ENCODE data around the gene MSN. TPM values are rescaled to one million over a fixed set of nuclear protein-coding genes. Genes with fewer than 3 reads are reported as not detected.

MSN gene
- total and polyA plus RNA-seq, 10 of the 15 experiments (the other 5 are each of a cell fraction or from before 2014, with no cell fraction given), result 93.8 to 432 (median 270) TPM

GRCh38 chrX:65643531-65644052 lies 23.9 kb upstream of the MSN start (continued):
- TF ChIP-seq E2F8 (IDR thresholded peaks at IDR 0.05; ENCODE audit: low read depth, partially characterized antibody), result no peak
- TF ChIP-seq PAX5 (IDR thresholded peaks at IDR 0.05; ENCODE audit: borderline replicate concordance, low read depth, low read length), result no peak
- TF ChIP-seq TCF12 (IDR thresholded peaks at IDR 0.05; ENCODE audit: low read depth, low read length), result no peak
- TF ChIP-seq SRF (IDR thresholded peaks at IDR 0.05; ENCODE audit: low read depth in 2 of 2, low read length in 2 of 2), result no peak

- intact Hi-C loops (cut with micrococcal nuclease; ENCODE audit: unreplicated experiment), result no loop called here
- Histone ChIP-seq H3K27ac (ENCODE audit: control insufficient read depth, insufficient read depth) (no peak overlapping the region), H4K20me1 (ENCODE audit: control insufficient read depth, insufficient read depth) (no peaks in the 10 kb centered on the region), H3K4me2 (ENCODE audit: control insufficient read depth, insufficient read depth) (no peak overlapping the region), H2AFZ (ENCODE audit: control insufficient read depth, low read depth, low read length) (no peak overlapping the region), H3K79me2 (ENCODE audit: control insufficient read depth, insufficient read depth, low read length) (no peaks in the 10 kb centered on the region), H3K9ac (ENCODE audit: control insufficient read depth, insufficient read depth, low read length) (no peak overlapping the region), H3K4me3 (no peak overlapping the region), H3K36me3 (ENCODE audit: control insufficient read depth in 2 of 2, insufficient read depth in 2 of 2, low read length in 1 of 2) (no peaks in the 10 kb centered on the region), H3K27me3 (replicated peaks in 1 of 2; ENCODE audit: control insufficient read depth in 2 of 2, insufficient read depth in 2 of 2, low read length in 1 of 2) (no peaks in the 10 kb centered on the region), H3K9me3 (replicated peaks; ENCODE audit: control insufficient read depth, insufficient read depth, low read length) (no peaks in the 10 kb centered on the region), H3K4me1 (ENCODE audit: control insufficient read depth, insufficient read depth, low read length) (no peaks in the 10 kb centered on the region)
- SMC1A ChIA-PET (ENCODE audit: uncharacterized antibody, unreplicated experiment), result interaction anchor here (1.7 kb wide), 1 partner anchor 22 kb away, joined by 3 read pairs; the partner anchor contains the start of gene MSN
- TF ChIP-seq SPI1 (IDR thresholded peaks at IDR 0.05; ENCODE audit: borderline replicate concordance, insufficient read depth, low read depth, low read length) (no peak), NFIC (IDR thresholded peaks at IDR 0.05; ENCODE audit: low read depth, low read length) (no peak), POLR2AphosphoS5 (IDR thresholded peaks at IDR 0.05; ENCODE audit: low read length) (no peak), CEBPZ (IDR thresholded peaks at IDR 0.05; ENCODE audit: low read depth, low read length) (no peak), IRF4 (IDR thresholded peaks at IDR 0.05; ENCODE audit: low read depth, low read length) (no peak), CREM (IDR thresholded peaks at IDR 0.05; ENCODE audit: low read depth) (no peak)
- BruUV-seq (replicated peaks), result no TSS peak
- 50% methylated on average over 1 of the region's 1 CpG for WGBS (ENCODE audit: insufficient coverage, insufficient replicate concordance, low lambda C conversion rate, missing lambda C conversion rate)
- POLR2A ChIA-PET, result no interaction called here
- in situ Hi-C loops (cut with MboI), result loop anchor here (5.0 kb wide), 1 partner anchor 42 kb away; no protein-coding TSS in a partner anchor
- no peak for FAIRE-seq
- peak; percentile 50; the same call in 2 of the 3 replicates for ATAC-seq
- RAD21 ChIA-PET (ENCODE audit: unreplicated experiment), result interaction anchor here (1.0 kb wide), 1 partner anchor 36 kb away, joined by 4 read pairs; no protein-coding TSS in a partner anchor
- CTCF ChIA-PET, result no interaction called here
- no peak for DNase-seq (ENCODE audit: low read depth, low spot score)
Measured at GRCh38 chrX:65644621-65645289, 22.7 kb upstream of the MSN start.

Measured in GM12878 (cell line).